WTC11 (cell line): ENCODE measurements around the gene PVALEF. TPM values are rescaled to one million over a fixed set of nuclear protein-coding genes. Genes with fewer than 3 reads are reported as not detected.

Source experiments
- ATAC-seq: fragments of 200-7000 bp; cut with Tn5 transposase; 2 replicates; pipeline ENCODE4 v1.10.0; 2021; ENCODE audit warnings: mild to moderate bottlenecking, moderate library complexity
- CTCF ChIA-PET: fragments of 300-600 bp; sonication (Branson Sonifier 250); formaldehyde crosslinking; loops from one replicate; lab custom pipeline; 2021; ENCODE audit warnings: antibody characterized with exemption; lab: Charles Lee
- POLR2A ChIA-PET: fragments of 350-600 bp; sonication (Branson Sonifier 250); formaldehyde crosslinking; loops from one replicate; lab custom pipeline; 2021; ENCODE audit warnings: antibody characterized with exemption; lab: Charles Lee
- DNase-seq: peaks from one replicate; pipeline ENCODE4 v3.0.0; 2021; ENCODE audit warnings: low spot score
- H3K27ac Mint-ChIP-seq: 2 replicates; pipeline ENCODE4 v1.8.0; 2021; ENCODE audit warnings: mixed read lengths
- H3K27me3 Mint-ChIP-seq: 2 replicates; pipeline ENCODE4 v1.8.0; 2021; ENCODE audit warnings: low read depth, mild to moderate bottlenecking, moderate library complexity, mixed read lengths
- H3K36me3 Mint-ChIP-seq: 2 replicates; pipeline ENCODE4 v1.8.0; 2021; ENCODE audit warnings: mixed read lengths
- H3K4me1 Mint-ChIP-seq: 2 replicates; pipeline ENCODE4 v1.8.0; 2022; ENCODE audit warnings: mixed read lengths
- H3K4me3 Mint-ChIP-seq: 2 replicates; pipeline ENCODE4 v1.8.0; 2021; ENCODE audit warnings: mild to moderate bottlenecking, moderate library complexity, mixed read lengths
- H3K9me3 Mint-ChIP-seq: 2 replicates; pipeline ENCODE4 v1.8.0; 2021; ENCODE audit warnings: mixed read lengths
- ARID4B ChIP-seq: sonication (generic); formaldehyde crosslinking; IDR thresholded peaks from 2 replicates; pipeline ENCODE4 v1.8.0; 2023; ENCODE audit warnings: missing genetic modification reagents, mild to moderate bottlenecking, borderline replicate concordance
- CBFB ChIP-seq: sonication (generic); formaldehyde crosslinking; IDR thresholded peaks from 2 replicates; pipeline ENCODE4 v1.8.1; 2022; ENCODE audit warnings: mild to moderate bottlenecking, low read depth, missing genetic modification reagents
- CDX4 ChIP-seq: fragments of 250-450 bp; sonication (Bioruptor Pico); IDR thresholded peaks from 2 replicates; pipeline ENCODE4 v1.9.0; 2021; ENCODE audit warnings: moderate library complexity, mild to moderate bottlenecking, inconsistent platforms, borderline replicate concordance
- FOXK1 ChIP-seq: sonication (generic); formaldehyde crosslinking; IDR thresholded peaks from 2 replicates; pipeline ENCODE4 v1.8.0; 2022; ENCODE audit warnings: mild to moderate bottlenecking, moderate library complexity, missing genetic modification reagents
- FOXP1 ChIP-seq: sonication (generic); formaldehyde crosslinking; IDR thresholded peaks from 2 replicates; pipeline ENCODE4 v1.8.0; 2022; ENCODE audit warnings: missing genetic modification reagents, mild to moderate bottlenecking, moderate library complexity, borderline replicate concordance
- IRF2 ChIP-seq: sonication (generic); formaldehyde crosslinking; IDR thresholded peaks from 2 replicates; pipeline ENCODE4 v1.8.0; 2022; ENCODE audit warnings: low read depth, missing genetic modification reagents, borderline replicate concordance
- ZNF121 ChIP-seq: sonication (generic); formaldehyde crosslinking; IDR thresholded peaks from 2 replicates; pipeline ENCODE4 v1.8.0; 2023; ENCODE audit warnings: missing genetic modification reagents
- total RNA-seq: library from RNA; stranded (reverse); gene quantifications from 3 replicates; pipeline ENCODE4 v1.2.3, GENCODE V29; 2021
- TF ChIP-seq, protein P1 (sequence below): sonication (generic); formaldehyde crosslinking; IDR thresholded peaks from 2 replicates; pipeline ENCODE4 v1.8.1; 2022; ENCODE audit warnings: low read depth, missing genetic modification reagents, borderline replicate concordance
- TF ChIP-seq, protein P2 (sequence below): sonication (generic); formaldehyde crosslinking; IDR thresholded peaks from 2 replicates; pipeline ENCODE4 v1.8.1; 2023; ENCODE audit warnings: mild to moderate bottlenecking, missing genetic modification reagents, borderline replicate concordance
- TF ChIP-seq, protein P3 (sequence below): sonication (generic); formaldehyde crosslinking; IDR thresholded peaks from 2 replicates; pipeline ENCODE4 v1.8.0; 2022; ENCODE audit warnings: mild to moderate bottlenecking, missing genetic modification reagents
- TF ChIP-seq, protein P4 (sequence below): sonication (generic); formaldehyde crosslinking; IDR thresholded peaks from 2 replicates; pipeline ENCODE4 v1.8.1; 2023; ENCODE audit warnings: mild to moderate bottlenecking, missing genetic modification reagents
- TF ChIP-seq, protein P5 (sequence below): fragments of 250-450 bp; sonication (Bioruptor Pico); IDR thresholded peaks from 2 replicates; pipeline ENCODE4 v1.8.0; 2021; ENCODE audit warnings: mild to moderate bottlenecking

The PVALEF gene
- total RNA-seq, 1 experiment from 2014 or later = not detected

- Mint-ChIP-seq H3K9me3 (no peaks in the 10 kb centered on the region), H3K36me3 (no peaks in the 10 kb centered on the region), H3K4me1 (no peaks in the 10 kb centered on the region), H3K27ac (no peak overlapping the region), H3K27me3 (peaks cover 9% of the 10 kb centered on the region), H3K4me3 (peak overlapping the region; percentile 56)
- ATAC-seq (no peak), DNase-seq (no peak)
- TF ChIP-seq, protein P1, sequence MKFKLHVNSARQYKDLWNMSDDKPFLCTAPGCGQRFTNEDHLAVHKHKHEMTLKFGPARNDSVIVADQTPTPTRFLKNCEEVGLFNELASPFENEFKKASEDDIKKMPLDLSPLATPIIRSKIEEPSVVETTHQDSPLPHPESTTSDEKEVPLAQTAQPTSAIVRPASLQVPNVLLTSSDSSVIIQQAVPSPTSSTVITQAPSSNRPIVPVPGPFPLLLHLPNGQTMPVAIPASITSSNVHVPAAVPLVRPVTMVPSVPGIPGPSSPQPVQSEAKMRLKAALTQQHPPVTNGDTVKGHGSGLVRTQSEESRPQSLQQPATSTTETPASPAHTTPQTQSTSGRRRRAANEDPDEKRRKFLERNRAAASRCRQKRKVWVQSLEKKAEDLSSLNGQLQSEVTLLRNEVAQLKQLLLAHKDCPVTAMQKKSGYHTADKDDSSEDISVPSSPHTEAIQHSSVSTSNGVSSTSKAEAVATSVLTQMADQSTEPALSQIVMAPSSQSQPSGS (CRISPR knock-in tag) = no peak
- TF ChIP-seq, protein P2, sequence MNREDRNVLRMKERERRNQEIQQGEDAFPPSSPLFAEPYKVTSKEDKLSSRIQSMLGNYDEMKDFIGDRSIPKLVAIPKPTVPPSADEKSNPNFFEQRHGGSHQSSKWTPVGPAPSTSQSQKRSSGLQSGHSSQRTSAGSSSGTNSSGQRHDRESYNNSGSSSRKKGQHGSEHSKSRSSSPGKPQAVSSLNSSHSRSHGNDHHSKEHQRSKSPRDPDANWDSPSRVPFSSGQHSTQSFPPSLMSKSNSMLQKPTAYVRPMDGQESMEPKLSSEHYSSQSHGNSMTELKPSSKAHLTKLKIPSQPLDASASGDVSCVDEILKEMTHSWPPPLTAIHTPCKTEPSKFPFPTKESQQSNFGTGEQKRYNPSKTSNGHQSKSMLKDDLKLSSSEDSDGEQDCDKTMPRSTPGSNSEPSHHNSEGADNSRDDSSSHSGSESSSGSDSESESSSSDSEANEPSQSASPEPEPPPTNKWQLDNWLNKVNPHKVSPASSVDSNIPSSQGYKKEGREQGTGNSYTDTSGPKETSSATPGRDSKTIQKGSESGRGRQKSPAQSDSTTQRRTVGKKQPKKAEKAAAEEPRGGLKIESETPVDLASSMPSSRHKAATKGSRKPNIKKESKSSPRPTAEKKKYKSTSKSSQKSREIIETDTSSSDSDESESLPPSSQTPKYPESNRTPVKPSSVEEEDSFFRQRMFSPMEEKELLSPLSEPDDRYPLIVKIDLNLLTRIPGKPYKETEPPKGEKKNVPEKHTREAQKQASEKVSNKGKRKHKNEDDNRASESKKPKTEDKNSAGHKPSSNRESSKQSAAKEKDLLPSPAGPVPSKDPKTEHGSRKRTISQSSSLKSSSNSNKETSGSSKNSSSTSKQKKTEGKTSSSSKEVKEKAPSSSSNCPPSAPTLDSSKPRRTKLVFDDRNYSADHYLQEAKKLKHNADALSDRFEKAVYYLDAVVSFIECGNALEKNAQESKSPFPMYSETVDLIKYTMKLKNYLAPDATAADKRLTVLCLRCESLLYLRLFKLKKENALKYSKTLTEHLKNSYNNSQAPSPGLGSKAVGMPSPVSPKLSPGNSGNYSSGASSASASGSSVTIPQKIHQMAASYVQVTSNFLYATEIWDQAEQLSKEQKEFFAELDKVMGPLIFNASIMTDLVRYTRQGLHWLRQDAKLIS (CRISPR knock-in tag) = no peak
- no peak for TF ChIP-seq ZNF121 (CRISPR knock-in tag)
- TF ChIP-seq FOXP1 (CRISPR knock-in tag) = no peak
- no peak for TF ChIP-seq FOXK1 (CRISPR knock-in tag)
- TF ChIP-seq, protein P3, sequence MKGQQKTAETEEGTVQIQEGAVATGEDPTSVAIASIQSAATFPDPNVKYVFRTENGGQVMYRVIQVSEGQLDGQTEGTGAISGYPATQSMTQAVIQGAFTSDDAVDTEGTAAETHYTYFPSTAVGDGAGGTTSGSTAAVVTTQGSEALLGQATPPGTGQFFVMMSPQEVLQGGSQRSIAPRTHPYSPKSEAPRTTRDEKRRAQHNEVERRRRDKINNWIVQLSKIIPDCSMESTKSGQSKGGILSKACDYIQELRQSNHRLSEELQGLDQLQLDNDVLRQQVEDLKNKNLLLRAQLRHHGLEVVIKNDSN = no peak
- CTCF ChIA-PET = no interaction called here
- POLR2A ChIA-PET = no interaction called here
These were observed 1.9 kb downstream of the PVALEF start for GRCh38 chr17:81167194-81167524.

GRCh38 chr17:81167638-81168037 is 2.3 kb downstream of the PVALEF start:
- ChIA-PET POLR2A (no interaction called here), CTCF (interaction anchor here (1.4 kb wide), 1 partner anchor 46 kb away, joined by 3 read pairs; no protein-coding TSS in a partner anchor)
- H3K27me3 Mint-ChIP-seq = peaks cover 9% of the 10 kb centered on the region
- H3K36me3 Mint-ChIP-seq = no peaks in the 10 kb centered on the region
- peak overlapping the region; percentile 56; the same call in 1 of the 2 replicates for H3K4me3 Mint-ChIP-seq
- TF ChIP-seq, protein P4, sequence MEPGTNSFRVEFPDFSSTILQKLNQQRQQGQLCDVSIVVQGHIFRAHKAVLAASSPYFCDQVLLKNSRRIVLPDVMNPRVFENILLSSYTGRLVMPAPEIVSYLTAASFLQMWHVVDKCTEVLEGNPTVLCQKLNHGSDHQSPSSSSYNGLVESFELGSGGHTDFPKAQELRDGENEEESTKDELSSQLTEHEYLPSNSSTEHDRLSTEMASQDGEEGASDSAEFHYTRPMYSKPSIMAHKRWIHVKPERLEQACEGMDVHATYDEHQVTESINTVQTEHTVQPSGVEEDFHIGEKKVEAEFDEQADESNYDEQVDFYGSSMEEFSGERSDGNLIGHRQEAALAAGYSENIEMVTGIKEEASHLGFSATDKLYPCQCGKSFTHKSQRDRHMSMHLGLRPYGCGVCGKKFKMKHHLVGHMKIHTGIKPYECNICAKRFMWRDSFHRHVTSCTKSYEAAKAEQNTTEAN (CRISPR knock-in tag) = no peak
- TF ChIP-seq IRF2 (no peak), CBFB (no peak)
- ATAC-seq = no peak
- no peaks in the 10 kb centered on the region for H3K9me3 Mint-ChIP-seq
- no peak overlapping the region for H3K27ac Mint-ChIP-seq
- no peak for DNase-seq
- H3K4me1 Mint-ChIP-seq = no peaks in the 10 kb centered on the region

- Mint-ChIP-seq H3K4me3 (no peak overlapping the region), H3K27me3 (peaks cover 9% of the 10 kb centered on the region), H3K27ac (no peak overlapping the region), H3K9me3 (no peaks in the 10 kb centered on the region), H3K4me1 (no peaks in the 10 kb centered on the region), H3K36me3 (no peaks in the 10 kb centered on the region)
- CTCF ChIA-PET = no interaction called here
- ATAC-seq = no peak
- POLR2A ChIA-PET = no interaction called here
- DNase-seq = no peak
- TF ChIP-seq, protein P5, sequence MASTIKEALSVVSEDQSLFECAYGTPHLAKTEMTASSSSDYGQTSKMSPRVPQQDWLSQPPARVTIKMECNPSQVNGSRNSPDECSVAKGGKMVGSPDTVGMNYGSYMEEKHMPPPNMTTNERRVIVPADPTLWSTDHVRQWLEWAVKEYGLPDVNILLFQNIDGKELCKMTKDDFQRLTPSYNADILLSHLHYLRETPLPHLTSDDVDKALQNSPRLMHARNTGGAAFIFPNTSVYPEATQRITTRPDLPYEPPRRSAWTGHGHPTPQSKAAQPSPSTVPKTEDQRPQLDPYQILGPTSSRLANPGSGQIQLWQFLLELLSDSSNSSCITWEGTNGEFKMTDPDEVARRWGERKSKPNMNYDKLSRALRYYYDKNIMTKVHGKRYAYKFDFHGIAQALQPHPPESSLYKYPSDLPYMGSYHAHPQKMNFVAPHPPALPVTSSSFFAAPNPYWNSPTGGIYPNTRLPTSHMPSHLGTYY (CRISPR knock-in tag) = no peak
- no peak for TF ChIP-seq ARID4B (CRISPR knock-in tag)
- no peak for TF ChIP-seq CDX4 (CRISPR knock-in tag)
- TF ChIP-seq, protein P2 (CRISPR knock-in tag) = no peak
These were observed 4.6 kb downstream of the PVALEF start for GRCh38 chr17:81169870-81170309.
